HTR-8/SVneo (cell line): Measurements from ENCODE around the gene FHIP2A.
"Not testable (repeated sequence)": the region's sequence is repeated elsewhere in the genome, so short reads cannot be mapped to it uniquely, and the experiment has no call there.

Source experiments
- DNase-seq: peaks from one replicate; pipeline ENCODE4 v3.0.0; 2011; ENCODE audit warnings: low spot score, mixed read lengths; ENCODE audit not compliant: insufficient read length
- FAIRE-seq: peaks from 2 replicates; lab custom pipeline; 2011; peaks lifted over from hg19 to GRCh38; lab: Jason Lieb, UNC

FHIP2A gene

GRCh38 chr10:114855776-114856543 lies 34.4 kb downstream of the FHIP2A start:
- FAIRE-seq (no peak), DNase-seq (no peak)

DNA sequence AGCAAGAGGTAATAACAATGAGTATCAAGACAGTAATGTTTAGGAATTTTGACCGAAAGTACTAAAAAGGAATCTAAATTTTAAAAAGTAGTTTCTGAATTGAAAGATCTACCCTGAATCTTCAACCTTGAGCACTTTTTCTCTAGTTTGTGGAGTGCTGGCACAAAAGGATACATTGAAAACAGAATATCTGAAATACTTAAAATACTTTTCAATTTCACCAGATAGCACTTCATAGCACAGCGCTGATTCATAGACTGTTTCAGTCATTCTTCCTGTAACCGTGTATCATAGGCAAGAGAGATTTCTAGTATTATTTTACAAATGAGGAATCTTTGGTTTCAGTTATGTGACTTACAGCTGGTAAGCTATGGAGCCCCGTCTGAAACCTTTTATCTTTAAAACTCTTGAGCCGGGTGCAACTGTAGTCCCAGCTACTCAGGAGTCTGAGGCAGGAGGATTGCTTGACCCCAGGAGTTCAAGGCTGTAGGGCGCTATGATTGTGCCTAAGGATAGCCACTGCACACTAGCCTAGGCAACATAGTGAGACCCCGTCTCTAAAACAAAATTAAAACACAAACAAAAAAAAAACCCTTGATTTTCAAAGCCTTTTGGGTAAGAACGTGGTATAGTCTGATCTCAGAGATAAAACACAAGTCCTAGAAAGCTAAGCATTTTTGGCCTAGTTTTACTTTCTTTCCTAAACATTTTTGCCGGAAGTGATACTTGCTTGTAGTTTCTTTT lies 35.1 kb downstream of the FHIP2A start:
- FAIRE-seq (no peak), DNase-seq (peak; percentile 31)

- FAIRE-seq, DNase-seq: not testable (repeated sequence)
Measured at GRCh38 chr10:114857288-114857565, 35.6 kb downstream of the FHIP2A start.

GRCh38 chr10:114857922-114858629 lies 36.5 kb downstream of the FHIP2A start:
- no peak for FAIRE-seq
- no peak for DNase-seq

DNA sequence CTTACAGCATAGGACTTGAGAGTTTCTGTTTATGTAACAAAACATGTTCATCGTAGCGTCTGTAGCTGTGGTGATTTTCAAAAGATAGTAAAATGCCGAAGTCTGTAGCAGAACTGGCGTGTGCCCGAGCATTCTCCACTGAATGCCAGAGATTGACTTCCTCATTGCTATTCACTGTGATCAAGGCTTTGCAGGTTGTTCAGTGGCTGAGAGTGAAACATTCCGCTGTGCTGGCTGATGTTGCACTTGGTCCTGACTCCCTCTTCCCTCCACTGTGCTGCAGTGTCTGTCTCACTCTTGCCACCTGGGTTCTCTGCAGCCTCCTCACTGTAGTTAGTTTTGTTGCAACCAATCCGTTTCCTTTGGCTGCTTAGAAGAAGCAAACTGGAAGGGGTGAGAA lies 37.6 kb downstream of the FHIP2A start:
- FAIRE-seq (no peak), DNase-seq (no peak)

GRCh38 chr10:114862456-114862855 lies 40.9 kb downstream of the FHIP2A start:
- DNase-seq = no peak
- FAIRE-seq = no peak

- DNase-seq (no peak), FAIRE-seq (no peak)
Measured at GRCh38 chr10:114867365-114867764, 45.8 kb downstream of the FHIP2A start.

GRCh38 chr10:114868870-114869519 lies 47.4 kb downstream of the FHIP2A start:
- DNase-seq (no peak), FAIRE-seq (no peak)

- DNase-seq = peak; percentile 22
- FAIRE-seq = no peak
Measured at GRCh38 chr10:114869520-114869892, 47.9 kb downstream of the FHIP2A start.

DNA sequence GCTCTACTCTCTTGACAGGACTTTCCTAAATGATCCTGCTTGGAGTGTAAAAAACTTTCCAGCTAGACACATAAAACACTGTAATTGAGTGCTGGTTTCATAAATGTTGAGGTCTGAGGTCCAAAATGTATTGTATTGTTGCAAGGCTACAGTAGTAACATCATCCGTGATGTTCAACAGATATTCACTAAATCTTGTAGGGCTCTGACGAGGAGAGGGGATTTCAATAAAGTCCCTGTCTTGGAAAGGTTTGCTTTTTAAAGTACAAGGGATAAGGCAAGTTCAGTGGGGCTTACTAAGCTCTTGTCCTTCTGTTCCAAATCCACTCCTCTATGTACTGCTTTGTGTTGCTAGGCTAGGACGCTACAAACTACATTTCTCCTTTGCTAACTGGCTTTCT lies 48.9 kb downstream of the FHIP2A start:
- DNase-seq = no peak
- no peak for FAIRE-seq

DNA sequence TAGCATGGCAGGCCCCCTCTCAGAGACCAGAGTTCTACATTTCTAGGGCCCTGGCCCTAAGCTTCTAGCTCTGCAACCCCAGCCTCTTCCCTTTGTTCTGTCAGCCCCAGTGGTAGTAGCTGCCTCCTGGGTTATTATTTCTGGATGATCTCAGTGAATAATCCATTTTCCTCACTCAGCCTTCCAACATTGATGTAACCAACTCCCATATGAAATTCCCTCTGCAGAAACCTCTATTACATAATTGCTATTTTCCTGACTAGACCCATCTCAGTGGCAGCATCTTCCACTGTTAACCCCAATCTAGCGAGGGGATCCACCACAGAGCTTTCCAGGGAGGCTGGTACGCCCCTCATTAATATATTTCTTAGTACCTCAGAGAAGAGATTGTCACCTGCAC lies 49.8 kb downstream of the FHIP2A start:
- no peak for DNase-seq
- FAIRE-seq = no peak
